ENCODE data around the gene HES7.

DNA sequence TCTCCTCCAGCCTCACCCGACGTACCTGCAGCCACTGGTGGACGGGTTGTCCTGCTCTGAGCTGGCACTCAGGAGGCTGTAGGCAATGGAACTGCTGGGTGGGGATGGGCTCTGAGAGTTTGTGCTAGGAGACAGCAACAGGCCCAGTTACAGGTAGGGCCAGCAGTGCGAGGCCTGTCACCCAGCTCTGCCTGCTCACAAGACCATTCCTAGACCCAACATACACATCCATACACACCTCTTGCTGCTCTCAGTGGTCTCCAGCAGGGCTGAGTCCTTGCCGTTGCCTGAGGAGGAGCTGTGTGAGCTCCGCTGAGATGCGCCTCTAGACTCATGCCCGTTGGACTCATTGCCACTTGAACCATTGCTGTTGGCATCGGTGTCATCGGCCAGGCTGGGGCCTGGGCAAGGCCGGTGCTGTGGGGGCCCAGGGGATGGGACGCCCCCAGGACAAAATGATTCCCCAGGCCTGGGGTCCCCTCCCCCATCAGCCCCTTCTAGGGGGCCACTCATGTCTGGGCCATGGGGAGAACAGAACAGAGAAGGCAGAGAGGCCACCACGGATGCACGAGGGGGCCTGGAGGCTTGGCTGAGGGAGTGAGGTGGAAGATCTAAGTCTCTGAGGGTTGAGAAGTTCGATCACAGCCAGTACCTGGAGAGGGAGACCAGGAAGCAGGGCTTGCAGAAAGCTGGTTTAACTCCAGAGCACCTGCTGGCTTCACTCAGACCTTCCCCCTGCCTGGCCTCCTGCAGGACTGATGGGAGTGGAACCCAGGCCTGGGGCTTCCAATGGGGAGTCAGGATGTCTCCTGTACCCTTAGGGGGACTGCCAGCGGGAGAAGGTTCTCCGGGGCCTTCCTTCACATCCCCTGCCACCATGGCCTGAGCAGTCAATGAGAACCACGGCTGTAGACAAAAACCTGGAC is 26.6 kb upstream of the HES7 start:
- TF ChIP-seq POLR2A (IDR thresholded peaks at IDR 0.05; ENCODE audit: low read length) (peak; percentile 39), GATA1 (IDR thresholded peaks at IDR 0.05; ENCODE audit: low read depth, low read length) (no peak)
